Motor neuron (in vitro differentiated cells): ENCODE measurements around the gene LRRC32. TPM values are rescaled to one million over a fixed set of nuclear protein-coding genes. Genes with fewer than 3 reads are reported as not detected.

Experiments used
- ATAC-seq, 8 experiments: fragments of 200-7000 bp; cut with Tn5 transposase; replicated peaks in 6 of 8; 2 replicates each; pipeline ENCODE4 v1.8.0; 2021; ENCODE audit warnings: mild to moderate bottlenecking in 8 of 8, moderate library complexity in 8 of 8
- H3K27ac ChIP-seq, 2 donors: fragments of 250-450 bp; sonication (Bioruptor Pico); 2 replicates each; pipeline ENCODE4 v1.9.0; 2021; ENCODE audit warnings: antibody characterized with exemption in 2 of 2, mild to moderate bottlenecking in 2 of 2, moderate library complexity in 1 of 2
- H3K4me1 ChIP-seq, 2 donors: fragments of 250-450 bp; sonication (Bioruptor Pico); replicated peaks in 1 of 2; 2 replicates each; pipeline ENCODE4 v1.6.1; 2021; ENCODE audit warnings: antibody characterized with exemption in 2 of 2, mild to moderate bottlenecking in 2 of 2, moderate library complexity in 1 of 2
- H3K4me3 ChIP-seq, 5 donors: fragments of 250-450 bp; sonication (Bioruptor Pico); 2 replicates each; pipeline ENCODE4 v1.9.0; 2021; ENCODE audit warnings: antibody characterized with exemption in 5 of 5, mild to moderate bottlenecking in 5 of 5, moderate library complexity in 4 of 5
- WGBS, 10 experiments: fragments of 450-650 bp; shearing (Covaris generic); methylation state at CpG; one replicate each; pipeline ENCODE4 v1.0.0; 2022; 5-methylcytosine and 5-hydroxymethylcytosine counted together
- in situ Hi-C, 9 experiments: fragments of 400-800 bp; cut with MboI; loops; one replicate each; pipeline ENCODE4 v1.15.0; 2021; ENCODE audit warnings: low sequenced_read_pairs in 9 of 9, low pct_unique_long_range_greater_than_20kb in 2 of 9; ENCODE audit not compliant: unreplicated experiment in 9 of 9
- total RNA-seq, 8 experiments: library from RNA; unstranded; fragments of 300-600 nt; gene quantifications; 2 replicates each; pipeline versions ENCODE4 v1.2.3 to v1.2.4, GENCODE V29; 2022

The LRRC32 gene
- total RNA-seq, 8 experiments from 2014 or later, result 0.27 to 12.5 (median 0.62) TPM

DNA sequence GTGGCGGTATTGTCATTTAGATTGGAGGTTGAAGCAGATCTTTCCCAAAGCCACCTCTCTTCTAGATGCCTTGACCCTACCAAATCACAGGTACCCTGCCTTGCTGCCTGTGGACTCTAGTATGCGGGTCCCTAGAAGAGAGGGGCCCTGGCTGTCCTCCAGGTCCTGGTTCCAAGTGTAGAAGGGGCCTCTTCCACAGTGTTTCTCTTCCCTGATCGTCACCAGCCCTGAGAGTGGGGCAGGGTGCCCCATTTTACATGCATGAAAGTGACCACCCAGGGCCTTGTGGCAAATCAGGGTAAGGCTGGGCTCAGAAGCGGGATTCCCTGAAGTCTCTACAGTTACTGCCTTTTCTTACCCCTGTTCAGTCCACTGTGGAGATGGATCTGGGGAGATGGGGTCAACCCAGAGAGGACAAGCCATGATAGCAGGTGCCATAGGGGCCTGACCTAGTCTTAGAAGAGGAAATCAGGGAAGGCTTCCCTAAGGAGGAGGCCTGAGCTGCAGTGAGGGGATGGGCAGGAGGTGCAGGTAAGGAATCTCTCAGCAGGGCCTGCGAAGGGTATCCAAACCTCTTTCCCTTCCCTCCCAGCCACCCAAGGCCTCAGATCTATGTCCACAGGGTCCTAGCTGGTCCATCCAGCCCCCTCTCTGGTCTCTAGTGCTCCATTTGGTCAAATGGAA is 1.2 kb upstream of the LRRC32 start:
- Histone ChIP-seq H3K27ac (no peak overlapping the region), H3K4me1 (peaks cover 0 to 4% of the 10 kb centered on the region in 2 donors), H3K4me3 (no peak overlapping the region)
- ATAC-seq, result no peak
- in situ Hi-C loops, result no loop called here
- 86 to 100% (median 100%) methylated on average over 1 to 4 of the region's 5 CpGs; no CpG with 5 or more reads in 4 of the 10 experiments for WGBS, 10 experiments

GRCh38 chr11:76671237-76671592 is 668 bp upstream of the LRRC32 start:
- ATAC-seq, result peak in 3 of 8 experiments; percentile 9 to 18 (median 12)
- in situ Hi-C loops, result no loop called here
- WGBS, 10 experiments, result 24 to 100% (median 67%) methylated on average over 1 to 7 of the region's 8 CpGs; no CpG with 5 or more reads in 3 of the 10 experiments
- Histone ChIP-seq H3K27ac (no peak overlapping the region), H3K4me3 (peak overlapping the region; percentile 29 to 46 (median 37)), H3K4me1 (peaks cover 0 to 8% of the 10 kb centered on the region in 2 donors)

GRCh38 chr11:76669901-76670484 is 554 bp downstream of the LRRC32 start:
- peak in 7 of 8 experiments; percentile 22 to 69 (median 54) for ATAC-seq
- H3K4me3 ChIP-seq, result peak overlapping the region; percentile 29 to 46 (median 37)
- in situ Hi-C loops, result no loop called here
- 17 to 33% (median 32%) methylated on average over 1 to 6 of the region's 24 CpGs; no CpG with 5 or more reads in 7 of the 10 experiments for WGBS, 10 experiments
- H3K27ac ChIP-seq, result no peak overlapping the region
- H3K4me1 ChIP-seq, result peaks cover 0 to 8% of the 10 kb centered on the region in 2 donors

- no peak overlapping the region for H3K4me3 ChIP-seq
- in situ Hi-C loops, result no loop called here
- ATAC-seq, result no peak
- no peak overlapping the region for H3K27ac ChIP-seq
- peaks cover 0 to 8% of the 10 kb centered on the region in 2 donors for H3K4me1 ChIP-seq
- WGBS, 10 experiments, result 75 to 100% (median 100%) methylated on average over 1 to 2 of the region's 3 CpGs; no CpG with 5 or more reads in 7 of the 10 experiments
These were observed 2.0 kb downstream of the LRRC32 start for GRCh38 chr11:76668362-76669155.

DNA sequence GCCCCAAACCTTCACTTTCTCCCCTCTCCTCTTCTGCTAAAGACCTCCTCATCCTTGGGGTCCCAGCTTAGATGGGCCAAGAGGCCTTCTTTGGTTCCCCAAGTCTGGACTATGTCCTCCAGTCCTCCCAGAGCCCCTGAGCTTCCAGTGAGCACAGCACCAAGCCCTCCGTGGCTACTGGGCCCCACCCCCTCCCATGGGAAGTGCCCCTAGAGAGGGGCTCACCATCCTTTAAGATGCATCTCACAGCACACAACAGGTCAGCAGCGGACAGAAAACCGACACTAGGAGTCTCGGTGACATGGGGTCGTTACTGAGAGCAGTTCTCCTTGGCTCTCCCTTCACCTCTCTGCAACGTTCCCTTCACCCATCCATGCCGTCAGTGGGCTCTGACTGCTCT is 2.7 kb downstream of the LRRC32 start:
- Histone ChIP-seq H3K27ac (no peak overlapping the region), H3K4me1 (peaks cover 0 to 8% of the 10 kb centered on the region in 2 donors), H3K4me3 (no peak overlapping the region)
- no peak for ATAC-seq
- in situ Hi-C loops, result no loop called here
- WGBS, 10 experiments, result 57 to 100% (median 94%) methylated on average over 1 to 5 of the region's 7 CpGs; no CpG with 5 or more reads in 5 of the 10 experiments

DNA sequence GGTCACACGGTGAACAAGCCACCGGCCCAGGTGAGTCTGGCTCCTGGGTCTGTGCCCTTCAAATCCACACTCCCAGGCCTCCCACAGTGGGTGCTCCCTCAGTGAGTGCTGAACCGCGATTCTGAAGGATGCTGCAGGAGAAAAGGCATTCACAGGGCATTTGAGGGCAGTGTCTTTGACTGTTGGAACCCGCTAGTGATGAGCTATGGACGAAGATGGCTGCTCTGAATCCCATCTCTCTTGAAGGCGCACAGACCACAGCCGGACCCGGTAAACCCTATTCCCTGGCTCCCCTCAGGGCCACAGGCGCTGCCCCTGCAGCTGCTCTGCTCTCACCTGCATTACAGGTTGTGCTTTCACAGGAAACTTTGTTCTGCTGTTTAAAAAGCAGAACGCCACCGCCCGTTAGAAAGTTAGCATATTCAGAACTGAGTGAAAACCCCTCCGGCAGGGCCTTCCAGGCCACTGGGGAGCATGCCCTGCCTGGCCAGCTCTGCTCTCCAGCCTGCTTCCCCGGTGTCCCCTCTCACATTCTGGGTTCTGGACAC is 3.2 kb downstream of the LRRC32 start:
- no peak for ATAC-seq

DNA sequence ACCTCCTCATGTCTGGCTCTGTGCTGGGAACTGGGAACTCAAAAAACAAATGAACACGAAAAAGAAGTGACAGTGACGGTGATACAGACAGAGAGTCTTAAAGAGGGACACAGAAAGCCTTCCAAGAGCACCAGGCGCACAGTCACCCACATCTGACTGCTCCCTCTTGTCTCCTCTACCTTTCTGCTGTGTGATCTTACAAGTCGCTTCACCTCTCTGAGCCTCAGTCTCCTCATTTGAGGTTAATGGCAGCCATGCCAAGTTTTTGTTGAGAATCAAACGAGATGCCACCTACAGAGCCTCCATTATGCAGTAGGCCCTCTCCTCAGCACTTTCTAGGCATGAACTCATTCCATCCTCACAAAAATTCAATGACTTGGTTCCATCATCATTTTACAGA is 3.7 kb downstream of the LRRC32 start:
- in situ Hi-C loops, result no loop called here
- Histone ChIP-seq H3K27ac (no peak overlapping the region), H3K4me1 (peaks cover 0 to 8% of the 10 kb centered on the region in 2 donors), H3K4me3 (no peak overlapping the region)
- WGBS, 10 experiments, result 73 to 100% (median 92%) methylated on average over 1 to 4 of the region's 5 CpGs; no CpG with 5 or more reads in 3 of the 10 experiments
- no peak for ATAC-seq

More for the DNA sequence above, 3.2 kb downstream of the LRRC32 start:
- Histone ChIP-seq H3K4me3 (no peak overlapping the region), H3K27ac (no peak overlapping the region), H3K4me1 (peaks cover 0 to 8% of the 10 kb centered on the region in 2 donors)
- WGBS, 10 experiments, result 56 to 100% (median 85%) methylated on average over 1 to 12 of the region's 15 CpGs; no CpG with 5 or more reads in 1 of the 10 experiments
- in situ Hi-C loops, result no loop called here

- Histone ChIP-seq H3K4me1 (peaks cover 0 to 8% of the 10 kb centered on the region in 2 donors), H3K27ac (no peak overlapping the region), H3K4me3 (no peak overlapping the region)
- in situ Hi-C loops, result no loop called here
- peak in 7 of 8 experiments; percentile 8 to 48 (median 24) for ATAC-seq
- 0 to 60% (median 33%) methylated on average over 1 of the region's 7 CpGs; no CpG with 5 or more reads in 6 of the 10 experiments for WGBS, 10 experiments
These were observed 4.1 kb downstream of the LRRC32 start for GRCh38 chr11:76666408-76666807.

- H3K4me1 ChIP-seq, result peaks cover 0 to 8% of the 10 kb centered on the region in 2 donors
- in situ Hi-C loops, result no loop called here
- 33 to 92% (median 90%) methylated on average over 1 to 2 of the region's 6 CpGs; no CpG with 5 or more reads in 7 of the 10 experiments for WGBS, 10 experiments
- ATAC-seq, result no peak
- H3K27ac ChIP-seq, result no peak overlapping the region
- H3K4me3 ChIP-seq, result no peak overlapping the region
These were observed 4.6 kb downstream of the LRRC32 start for GRCh38 chr11:76665921-76666351.

- in situ Hi-C loops, result no loop called here
- no peak overlapping the region for H3K4me3 ChIP-seq
- H3K27ac ChIP-seq, result no peak overlapping the region
- 83 to 100% methylated on average over 1 of the region's 2 CpGs; no CpG with 5 or more reads in 8 of the 10 experiments for WGBS, 10 experiments
- no peak for ATAC-seq
- peaks cover 0 to 8% of the 10 kb centered on the region in 2 donors for H3K4me1 ChIP-seq
These were observed 5.4 kb downstream of the LRRC32 start for GRCh38 chr11:76665172-76665571.

- no peak overlapping the region for H3K27ac ChIP-seq
- ATAC-seq, result no peak
- WGBS, 10 experiments, result 20 to 100% (median 76%) methylated on average over 1 to 8 of the region's 11 CpGs; no CpG with 5 or more reads in 4 of the 10 experiments
- H3K4me1 ChIP-seq, result peaks cover 0 to 5% of the 10 kb centered on the region in 2 donors
- in situ Hi-C loops, result no loop called here
- H3K4me3 ChIP-seq, result no peak overlapping the region
These were observed 5.9 kb downstream of the LRRC32 start for GRCh38 chr11:76664578-76665061.

GRCh38 chr11:76663912-76664440 is 6.6 kb downstream of the LRRC32 start:
- in situ Hi-C loops, result no loop called here
- no peak for ATAC-seq
- Histone ChIP-seq H3K27ac (no peak overlapping the region), H3K4me1 (peaks cover 0 to 5% of the 10 kb centered on the region in 2 donors), H3K4me3 (no peak overlapping the region)
- WGBS, 10 experiments, result 60 to 100% (median 94%) methylated on average over 1 to 4 of the region's 7 CpGs; no CpG with 5 or more reads in 6 of the 10 experiments
